Endodermal cell (in vitro differentiated cells): ENCODE results near the gene WASF2. TPM values are rescaled to one million over a fixed set of nuclear protein-coding genes. Genes with fewer than 3 reads are reported as not detected.
A peak's percentile ranks its signal among the peaks of the same experiment; 100 is the strongest.
"Not testable (repeated sequence)": the region's sequence is repeated elsewhere in the genome, so short reads cannot be mapped to it uniquely, and the experiment has no call there.

Source experiments
- DNase-seq: peaks from one replicate; pipeline ENCODE4 v3.0.0-alpha.2; 2017
- H3K27ac ChIP-seq: 2 replicates; pipeline ENCODE4 v1.5.1; 2013; ENCODE audit warnings: mild to moderate bottlenecking, low read depth, low read length, moderate library complexity
- H3K27me3 ChIP-seq: 2 replicates; pipeline ENCODE4 v1.6.1; 2013; ENCODE audit warnings: mild to moderate bottlenecking, low read length, moderate library complexity; ENCODE audit not compliant: insufficient read depth, control insufficient read depth, poor library complexity, severe bottlenecking
- H3K36me3 ChIP-seq: 2 replicates; pipeline ENCODE4 v1.7.0; 2013; ENCODE audit warnings: mild to moderate bottlenecking, low read length, moderate library complexity; ENCODE audit not compliant: control insufficient read depth, insufficient read depth
- H3K4me1 ChIP-seq: one replicate; pipeline ENCODE4 v1.7.0; 2013; ENCODE audit warnings: low read length; ENCODE audit not compliant: control insufficient read depth, insufficient read depth
- H3K4me3 ChIP-seq: 2 replicates; pipeline ENCODE4 v1.5.1; 2013; ENCODE audit warnings: mild to moderate bottlenecking, low read length, moderate library complexity
- H3K9ac ChIP-seq: 2 replicates; pipeline ENCODE4 v1.6.1; 2013; ENCODE audit warnings: mild to moderate bottlenecking, low read length, moderate library complexity; ENCODE audit not compliant: poor library complexity, severe bottlenecking; ENCODE audit errors: extremely low read depth
- H3K9me3 ChIP-seq: 2 replicates; pipeline ENCODE4 v1.6.1; 2013; ENCODE audit warnings: mild to moderate bottlenecking, low read length, moderate library complexity; ENCODE audit not compliant: control insufficient read depth
- H3K27ac Mint-ChIP-seq: 2 replicates; pipeline ENCODE4 v1.8.0; 2020; ENCODE audit warnings: mixed read lengths
- H3K27me3 Mint-ChIP-seq: 2 replicates; pipeline ENCODE4 v1.8.0; 2021; ENCODE audit warnings: mild to moderate bottlenecking, mixed read lengths; ENCODE audit not compliant: insufficient read depth
- H3K36me3 Mint-ChIP-seq: 2 replicates; pipeline ENCODE4 v1.8.0; 2020; ENCODE audit warnings: low read depth, mixed read lengths
- H3K4me1 Mint-ChIP-seq: 2 replicates; pipeline ENCODE4 v1.8.0; 2020; ENCODE audit warnings: mixed read lengths
- H3K4me3 Mint-ChIP-seq: 2 replicates; pipeline ENCODE4 v1.8.0; 2020; ENCODE audit warnings: mild to moderate bottlenecking, moderate library complexity, mixed read lengths
- H3K9me3 Mint-ChIP-seq: 2 replicates; pipeline ENCODE4 v1.8.0; 2020; ENCODE audit warnings: mild to moderate bottlenecking, mixed read lengths
- WGBS, 2 experiments: methylation state at CpG; one replicate each; pipeline versions ENCODE4 v1.1.5 to v1.1.7; 2013; ENCODE audit warnings: missing lambda C conversion rate in 2 of 2, mixed read lengths in 1 of 2; ENCODE audit not compliant: insufficient coverage in 1 of 2, insufficient read length in 1 of 2; 5-methylcytosine and 5-hydroxymethylcytosine counted together
- total RNA-seq, 2 donors: library from RNA; stranded (reverse); fragmentation: NEBNext Ultra II Directional in 1 of 2; extraction: Animal tissue kit (Norgen Biotek cat#: 25700) in 1 of 2; gene quantifications; 2 replicates in 1 of 2; 3 replicates in 1 of 2; pipeline ENCODE4 v1.2.1, GENCODE V29; 2021
- TF ChIP-seq, protein P1 (sequence below): fragments of 200-600 bp; sonication (generic); conservative IDR thresholded peaks from 2 replicates; pipeline ENCODE4 v1.5.0; 2021; ENCODE audit warnings: antibody characterized with exemption, mild to moderate bottlenecking

The WASF2 gene
- total RNA-seq, 2 donors from 2014 or later: 90.0 to 98.8 TPM

DNA sequence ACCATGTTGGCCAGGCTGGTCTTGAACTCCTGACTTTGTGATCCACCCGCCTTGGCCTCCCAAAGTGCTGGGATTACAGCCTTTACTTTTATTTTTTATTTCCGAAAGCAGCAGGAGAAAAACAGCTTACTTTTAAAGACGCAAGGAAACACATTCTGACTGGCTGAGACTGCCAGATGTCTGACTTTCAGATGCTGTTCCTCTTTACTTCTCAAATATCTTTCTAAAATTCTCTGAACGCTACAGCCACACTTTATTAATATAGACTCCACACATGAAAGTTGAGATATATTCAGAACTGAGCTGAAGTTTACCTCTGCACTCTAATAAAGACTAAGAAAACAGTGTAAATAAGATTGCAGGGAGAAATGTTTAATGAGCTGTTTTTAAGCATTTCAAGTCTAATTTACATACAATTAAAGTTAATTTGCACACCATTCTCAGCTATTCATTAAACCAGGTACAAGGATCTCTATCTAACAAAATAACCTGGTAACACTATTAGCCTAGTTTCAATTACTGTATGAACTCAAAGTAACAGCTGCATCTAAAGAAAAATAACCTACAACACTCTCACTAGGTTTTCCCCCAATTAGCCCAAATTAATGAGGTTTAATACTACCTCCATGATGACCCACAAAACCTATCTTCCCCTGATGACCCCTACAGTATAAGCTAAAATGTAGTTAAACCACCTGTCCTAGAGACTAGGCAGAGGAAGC lies 24.9 kb downstream of the WASF2 start:
- Mint-ChIP-seq H3K36me3 (peaks cover 35% of the 10 kb centered on the region), H3K4me1 (peaks cover 21% of the 10 kb centered on the region), H3K4me3 (no peak overlapping the region), H3K27me3 (no peaks in the 10 kb centered on the region), H3K27ac (peak overlapping the region; percentile 1), H3K9me3 (peaks cover 2% of the 10 kb centered on the region)
- Histone ChIP-seq H3K27ac (no peak overlapping the region), H3K9me3 (peaks cover 11% of the 10 kb centered on the region), H3K9ac (no peak overlapping the region), H3K4me1 (no peaks in the 10 kb centered on the region), H3K27me3 (no peaks in the 10 kb centered on the region), H3K4me3 (no peak overlapping the region), H3K36me3 (peaks cover 11% of the 10 kb centered on the region)
- no peak for DNase-seq
- TF ChIP-seq, protein P1, sequence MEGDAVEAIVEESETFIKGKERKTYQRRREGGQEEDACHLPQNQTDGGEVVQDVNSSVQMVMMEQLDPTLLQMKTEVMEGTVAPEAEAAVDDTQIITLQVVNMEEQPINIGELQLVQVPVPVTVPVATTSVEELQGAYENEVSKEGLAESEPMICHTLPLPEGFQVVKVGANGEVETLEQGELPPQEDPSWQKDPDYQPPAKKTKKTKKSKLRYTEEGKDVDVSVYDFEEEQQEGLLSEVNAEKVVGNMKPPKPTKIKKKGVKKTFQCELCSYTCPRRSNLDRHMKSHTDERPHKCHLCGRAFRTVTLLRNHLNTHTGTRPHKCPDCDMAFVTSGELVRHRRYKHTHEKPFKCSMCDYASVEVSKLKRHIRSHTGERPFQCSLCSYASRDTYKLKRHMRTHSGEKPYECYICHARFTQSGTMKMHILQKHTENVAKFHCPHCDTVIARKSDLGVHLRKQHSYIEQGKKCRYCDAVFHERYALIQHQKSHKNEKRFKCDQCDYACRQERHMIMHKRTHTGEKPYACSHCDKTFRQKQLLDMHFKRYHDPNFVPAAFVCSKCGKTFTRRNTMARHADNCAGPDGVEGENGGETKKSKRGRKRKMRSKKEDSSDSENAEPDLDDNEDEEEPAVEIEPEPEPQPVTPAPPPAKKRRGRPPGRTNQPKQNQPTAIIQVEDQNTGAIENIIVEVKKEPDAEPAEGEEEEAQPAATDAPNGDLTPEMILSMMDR: no peak
- WGBS, 2 experiments: 88 to 94% methylated on average over 3 to 4 of the region's 4 CpGs

- peaks cover 11% of the 10 kb centered on the region for H3K9me3 ChIP-seq
- H3K9ac ChIP-seq, H3K4me3 ChIP-seq, H3K9me3 Mint-ChIP-seq, H3K27me3 Mint-ChIP-seq, H3K27me3 ChIP-seq, H3K4me1 ChIP-seq, H3K4me3 Mint-ChIP-seq, H3K27ac ChIP-seq, H3K27ac Mint-ChIP-seq, DNase-seq: not testable (repeated sequence)
- 94 to 100% methylated on average over 2 to 6 of the region's 6 CpGs for WGBS, 2 experiments
- H3K4me1 Mint-ChIP-seq: peaks cover 19% of the 10 kb centered on the region
- H3K36me3 Mint-ChIP-seq: peaks cover 26% of the 10 kb centered on the region
- peaks cover 11% of the 10 kb centered on the region for H3K36me3 ChIP-seq
Observed at GRCh38 chr1:27463916-27464315, 26.1 kb downstream of the WASF2 start.

- not testable (repeated sequence) for H3K36me3 ChIP-seq, H3K9me3 Mint-ChIP-seq, H3K27ac ChIP-seq, H3K9ac ChIP-seq, H3K27ac Mint-ChIP-seq, DNase-seq, H3K9me3 ChIP-seq, H3K27me3 ChIP-seq, H3K4me1 ChIP-seq, H3K4me3 Mint-ChIP-seq, H3K27me3 Mint-ChIP-seq, H3K4me3 ChIP-seq
- Mint-ChIP-seq H3K36me3 (peaks cover 20% of the 10 kb centered on the region), H3K4me1 (peaks cover 13% of the 10 kb centered on the region)
- WGBS, 2 experiments: 93 to 100% methylated on average over 7 to 10 of the region's 10 CpGs
Observed at GRCh38 chr1:27458521-27458920, 31.4 kb downstream of the WASF2 start.

DNA sequence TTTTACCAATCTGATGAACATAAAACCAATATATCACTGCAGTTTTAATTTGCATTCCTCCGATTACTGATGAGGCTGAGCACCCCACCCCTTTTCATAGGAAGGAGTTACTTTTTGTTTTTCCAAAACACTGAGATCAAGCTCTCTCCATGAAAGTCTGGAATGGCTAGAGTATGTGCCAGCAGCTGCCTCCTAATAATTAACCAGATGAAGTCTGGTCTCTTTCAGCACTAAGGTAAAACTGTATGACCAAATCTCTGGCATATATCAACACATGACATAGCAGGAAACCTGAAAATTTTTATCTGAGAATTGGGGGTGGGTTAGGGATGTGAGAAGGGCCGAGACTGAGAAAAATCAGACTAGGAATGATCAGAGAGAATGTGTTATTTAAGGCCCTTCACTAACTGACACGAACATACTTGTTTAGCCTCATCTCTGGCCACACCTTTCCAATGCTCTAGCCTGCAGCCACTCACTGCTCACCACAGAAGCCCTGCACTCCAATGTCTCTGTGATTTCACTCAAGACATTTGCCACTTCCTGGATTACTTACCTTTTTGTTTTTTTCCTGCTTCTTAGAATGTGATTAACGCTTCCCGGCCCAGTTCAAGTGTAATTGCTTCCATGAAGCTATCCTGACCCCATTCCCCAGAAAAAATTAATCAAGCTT lies 34.7 kb downstream of the WASF2 start:
- no peak overlapping the region for H3K27ac ChIP-seq
- no peaks in the 10 kb centered on the region for H3K4me1 ChIP-seq
- Mint-ChIP-seq H3K36me3 (peaks cover 14% of the 10 kb centered on the region), H3K27ac (peak overlapping the region; percentile 2), H3K9me3 (no peaks in the 10 kb centered on the region), H3K4me1 (peaks cover 10% of the 10 kb centered on the region), H3K27me3 (no peaks in the 10 kb centered on the region), H3K4me3 (no peak overlapping the region)
- H3K4me3 ChIP-seq: no peak overlapping the region
- TF ChIP-seq, protein P1: no peak
- 91 to 97% methylated on average over 4 to 5 of the region's 5 CpGs for WGBS, 2 experiments
- peaks cover 8% of the 10 kb centered on the region for H3K36me3 ChIP-seq
- no peak for DNase-seq
- no peak overlapping the region for H3K9ac ChIP-seq
- no peaks in the 10 kb centered on the region for H3K27me3 ChIP-seq
- no peaks in the 10 kb centered on the region for H3K9me3 ChIP-seq
